Kasumi-1 (cell line): ENCODE results near the gene ZDHHC4.
"Not testable (repeated sequence)": the region's sequence is repeated elsewhere in the genome, so short reads cannot be mapped to it uniquely, and the experiment has no call there.

Experiments
- DNase-seq, 2 experiments: peaks; one replicate each; lab custom pipeline; 2025; lab: John Stamatoyannopoulos, UW

The ZDHHC4 gene

GRCh38 chr7:6562106-6562505 lies 15.1 kb upstream of the ZDHHC4 start:
- DNase-seq: no peak

- no peak for DNase-seq
Observed at GRCh38 chr7:6563936-6564770, 13.1 kb upstream of the ZDHHC4 start.

GRCh38 chr7:6565655-6566054 lies 11.6 kb upstream of the ZDHHC4 start:
- DNase-seq: no peak

GRCh38 chr7:6567886-6568285 lies 9.4 kb upstream of the ZDHHC4 start:
- no peak for DNase-seq

GRCh38 chr7:6571160-6571779 lies 6.0 kb upstream of the ZDHHC4 start:
- DNase-seq: no peak

- DNase-seq: no peak
Observed at GRCh38 chr7:6575281-6576023, 1.8 kb upstream of the ZDHHC4 start.

- DNase-seq: no peak
Observed at GRCh38 chr7:6576024-6576866, 1.0 kb upstream of the ZDHHC4 start.

- DNase-seq: not testable (repeated sequence)
Observed at GRCh38 chr7:6576867-6577368, 336 bp upstream of the ZDHHC4 start.

GRCh38 chr7:6578114-6579084 lies 1.1 kb downstream of the ZDHHC4 start:
- no peak for DNase-seq

GRCh38 chr7:6579446-6579845 lies 2.2 kb downstream of the ZDHHC4 start:
- DNase-seq: peak; percentile 52 to 68

- not testable (repeated sequence) for DNase-seq
Observed at GRCh38 chr7:6585746-6586432, 8.6 kb downstream of the ZDHHC4 start.

GRCh38 chr7:6588566-6588965 lies 11.3 kb downstream of the ZDHHC4 start:
- no peak for DNase-seq

GRCh38 chr7:6589151-6589828 lies 12.0 kb downstream of the ZDHHC4 start:
- DNase-seq: no peak

- peak; percentile 8 to 26 for DNase-seq
Observed at GRCh38 chr7:6589829-6590644, 12.8 kb downstream of the ZDHHC4 start, which contains the start of gene INTS15. TSS of gene INTS15 (plus strand) at chr7:6590021. CDS start at chr7:6590284, 263 bp downstream.

GRCh38 chr7:6590645-6591110 lies 13.4 kb downstream of the ZDHHC4 start:
- no peak for DNase-seq

GRCh38 chr7:6600093-6600492 lies 22.8 kb downstream of the ZDHHC4 start:
- DNase-seq: no peak

GRCh38 chr7:6604458-6604857 lies 27.2 kb downstream of the ZDHHC4 start:
- DNase-seq: no peak
